Inflammatory macrophage treated with lipopolysaccharide for 4 hours (primary cell): ENCODE measurements around the gene SFT2D3.

Experiments used
- DNase-seq: peaks from one replicate; pipeline ENCODE4 v3.0.0-alpha.2; 2020

Gene SFT2D3

DNA sequence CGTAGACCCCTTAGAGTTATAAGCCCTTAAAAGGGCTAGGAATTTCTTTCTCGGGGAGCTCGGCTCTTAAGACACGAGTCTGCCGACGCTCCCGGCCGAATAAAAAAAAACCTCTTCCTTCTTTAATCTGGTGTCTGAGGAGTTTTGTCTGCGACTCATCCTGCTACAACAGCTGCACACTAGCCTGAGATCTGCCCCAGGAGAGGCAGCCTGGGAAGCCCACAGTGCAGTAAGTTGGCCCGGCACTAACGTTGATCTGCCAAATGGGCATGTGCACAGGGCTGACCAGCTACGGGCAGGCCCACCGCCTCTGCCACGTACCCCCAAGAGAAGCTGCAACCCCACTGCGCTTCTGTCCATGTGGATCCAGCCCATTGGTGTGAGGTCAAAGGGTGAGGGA lies 17.5 kb upstream of the SFT2D3 start:
- no peak for DNase-seq

DNA sequence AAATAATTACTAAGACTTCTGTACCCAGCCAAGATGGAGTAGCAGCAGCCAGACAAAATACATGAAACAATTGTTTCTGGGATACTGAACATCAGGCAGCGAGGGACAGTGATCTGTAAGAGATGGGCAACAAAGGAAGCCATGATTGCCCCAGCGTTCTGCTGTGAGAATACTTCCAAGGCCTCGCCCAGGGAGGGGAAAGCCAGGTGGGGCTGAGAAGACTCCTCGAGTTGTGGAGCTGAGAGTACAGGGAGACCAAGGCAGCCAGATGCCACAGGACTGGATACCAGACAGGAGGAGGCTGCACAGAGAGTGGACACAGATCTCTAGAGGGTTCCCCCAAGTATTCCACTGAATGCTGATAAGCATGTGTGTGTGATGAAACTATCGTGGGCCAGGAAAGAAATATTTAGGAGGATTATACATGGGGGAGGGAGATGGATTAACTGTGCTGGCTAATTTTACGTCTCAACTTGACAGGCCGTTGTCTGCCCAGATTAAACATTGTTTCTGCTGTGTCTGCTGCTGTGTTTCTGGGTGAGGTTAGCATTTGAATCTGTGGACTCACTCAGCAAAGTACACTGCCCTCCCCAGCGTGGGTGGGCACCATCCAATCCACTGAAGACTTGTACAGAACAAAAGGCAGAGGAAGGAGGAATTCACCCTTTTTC lies 15.8 kb upstream of the SFT2D3 start:
- DNase-seq, result no peak

DNA sequence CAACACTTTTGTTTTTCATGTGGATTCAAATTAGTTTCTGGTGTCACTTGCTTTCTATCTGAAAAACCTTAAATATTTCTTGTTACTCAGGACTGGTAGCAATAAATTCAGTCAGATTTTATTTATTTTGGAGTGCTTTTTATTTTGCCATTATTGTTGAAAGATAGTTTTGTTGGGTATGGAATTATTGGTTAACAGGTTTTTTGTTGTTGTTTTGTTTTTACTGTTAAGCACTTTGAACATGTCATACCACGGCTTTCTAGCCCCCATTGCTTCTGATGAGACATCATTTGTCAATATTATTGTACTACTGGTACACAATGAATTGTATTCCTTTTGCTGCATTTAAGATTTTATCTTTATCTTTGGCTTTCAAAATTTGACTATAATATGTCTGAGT lies 12.9 kb upstream of the SFT2D3 start:
- DNase-seq, result no peak

DNA sequence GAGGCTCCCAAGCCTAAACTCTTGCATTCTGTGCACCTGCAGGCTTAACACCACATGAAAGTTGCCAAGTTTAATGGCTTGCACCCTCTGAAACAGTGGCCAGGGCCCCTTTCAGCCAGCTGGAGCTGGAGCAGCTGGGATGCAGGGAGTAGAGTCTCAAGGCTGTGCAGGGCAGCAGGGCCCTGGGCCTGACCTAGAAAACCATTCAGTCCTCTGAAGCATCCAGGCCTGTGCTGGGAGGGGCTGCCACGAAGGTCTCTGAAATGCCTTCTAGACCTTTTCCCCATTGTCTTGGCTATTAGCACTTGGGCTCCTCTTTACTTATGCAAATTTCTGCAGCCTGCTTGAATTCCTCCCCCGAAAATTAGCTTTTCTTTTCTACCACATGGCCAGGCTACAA lies 10.6 kb upstream of the SFT2D3 start:
- DNase-seq, result no peak

DNA sequence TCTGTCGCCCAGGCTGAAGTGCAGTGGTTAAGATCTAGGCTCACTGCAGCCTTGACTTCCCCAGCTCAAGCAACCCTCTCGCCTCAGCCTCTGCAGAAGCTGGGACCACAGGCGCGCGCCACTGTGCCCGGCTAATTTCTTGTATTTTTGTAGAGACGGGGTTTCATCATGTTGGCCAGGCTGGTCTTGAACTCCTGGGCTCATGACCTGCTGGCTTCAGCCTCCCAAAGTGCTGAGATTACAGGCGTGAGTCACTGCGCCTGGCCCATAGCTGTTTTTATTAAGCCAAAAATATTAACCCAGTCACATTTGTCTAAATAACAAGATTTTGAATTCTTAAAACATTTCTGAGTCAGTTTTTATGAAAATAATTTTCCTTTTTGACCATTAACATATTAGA lies 6.3 kb upstream of the SFT2D3 start:
- DNase-seq, result no peak

DNA sequence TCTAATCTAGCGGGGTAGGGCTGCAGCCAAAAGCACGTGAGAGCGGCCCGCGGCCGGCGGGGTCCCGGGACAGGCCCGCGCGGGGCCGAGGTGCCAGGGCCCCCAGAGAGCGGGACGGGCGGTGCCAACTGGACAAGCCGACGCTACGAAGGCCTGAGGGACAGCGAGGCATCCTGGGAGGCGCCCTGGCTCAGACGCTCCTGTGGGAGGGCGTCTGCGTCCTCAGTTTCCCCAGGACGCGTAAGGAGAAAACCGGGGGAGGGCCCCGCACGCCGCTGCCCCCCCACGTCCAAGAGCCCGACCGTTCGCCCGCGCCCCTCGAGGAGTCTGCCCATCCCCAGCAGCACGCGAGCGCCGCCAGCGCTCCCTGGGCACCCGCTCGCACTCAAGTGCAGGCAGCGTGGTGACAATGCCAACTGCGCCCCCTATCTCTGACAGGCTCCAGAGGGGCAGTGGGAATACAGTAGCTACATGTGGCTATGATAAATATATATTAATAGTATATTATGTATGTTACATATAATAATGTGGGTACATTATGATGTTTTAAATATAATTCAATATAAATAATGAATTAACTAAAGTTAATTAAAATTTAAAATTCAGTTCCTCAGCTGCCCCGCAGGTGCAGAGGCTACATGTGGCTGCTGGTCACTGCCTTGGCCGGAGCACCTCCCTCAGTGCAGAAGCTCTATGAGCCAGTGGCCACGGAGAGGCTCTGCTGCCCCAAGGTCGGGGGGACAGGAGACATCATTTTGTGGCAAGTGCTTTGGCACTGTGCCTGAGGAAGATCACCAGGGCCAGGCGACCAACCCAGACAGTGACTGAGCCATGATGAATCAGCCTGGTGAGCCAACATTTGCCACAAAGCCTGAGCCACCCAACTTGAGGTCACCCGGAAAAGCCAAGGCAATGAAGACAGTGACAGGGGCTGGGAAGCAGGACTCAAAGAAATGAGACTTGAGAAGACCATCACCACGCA lies 5.5 kb upstream of the SFT2D3 start:
- peak; percentile 77 for DNase-seq

DNA sequence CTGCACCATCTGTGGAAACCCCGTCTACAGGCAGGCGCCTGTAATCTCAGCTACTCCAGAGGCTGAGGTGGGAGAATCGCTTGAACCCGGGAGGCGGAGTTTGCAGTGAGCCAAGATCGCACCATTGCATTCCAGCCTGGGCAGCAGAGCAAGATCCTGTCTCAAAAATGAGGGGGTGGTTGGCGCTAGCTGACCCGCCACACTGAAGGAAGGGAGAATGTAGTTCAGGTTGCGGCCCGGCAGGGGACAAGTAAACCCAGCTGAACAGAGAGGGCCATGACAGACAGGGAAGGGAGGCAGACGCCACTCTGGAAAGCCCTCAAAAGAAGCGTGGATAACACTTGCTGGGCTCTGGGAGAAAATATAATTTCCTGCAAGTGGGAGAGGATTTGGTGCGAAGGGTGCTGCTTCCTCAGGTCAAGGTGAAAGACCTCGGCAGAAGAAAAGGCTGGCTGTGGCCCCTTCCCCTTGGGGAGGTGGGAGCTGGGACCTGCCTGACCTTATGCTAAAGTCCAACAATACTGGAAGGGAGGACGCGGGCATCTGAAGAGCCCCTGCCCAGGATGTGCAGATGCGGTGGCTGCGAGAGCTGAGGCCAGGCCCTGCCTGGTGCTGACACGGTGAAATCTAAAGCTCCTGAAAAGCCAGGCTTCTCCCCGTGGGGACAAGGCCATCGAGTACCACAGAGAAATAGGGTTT lies 3.7 kb upstream of the SFT2D3 start:
- no peak for DNase-seq

DNA sequence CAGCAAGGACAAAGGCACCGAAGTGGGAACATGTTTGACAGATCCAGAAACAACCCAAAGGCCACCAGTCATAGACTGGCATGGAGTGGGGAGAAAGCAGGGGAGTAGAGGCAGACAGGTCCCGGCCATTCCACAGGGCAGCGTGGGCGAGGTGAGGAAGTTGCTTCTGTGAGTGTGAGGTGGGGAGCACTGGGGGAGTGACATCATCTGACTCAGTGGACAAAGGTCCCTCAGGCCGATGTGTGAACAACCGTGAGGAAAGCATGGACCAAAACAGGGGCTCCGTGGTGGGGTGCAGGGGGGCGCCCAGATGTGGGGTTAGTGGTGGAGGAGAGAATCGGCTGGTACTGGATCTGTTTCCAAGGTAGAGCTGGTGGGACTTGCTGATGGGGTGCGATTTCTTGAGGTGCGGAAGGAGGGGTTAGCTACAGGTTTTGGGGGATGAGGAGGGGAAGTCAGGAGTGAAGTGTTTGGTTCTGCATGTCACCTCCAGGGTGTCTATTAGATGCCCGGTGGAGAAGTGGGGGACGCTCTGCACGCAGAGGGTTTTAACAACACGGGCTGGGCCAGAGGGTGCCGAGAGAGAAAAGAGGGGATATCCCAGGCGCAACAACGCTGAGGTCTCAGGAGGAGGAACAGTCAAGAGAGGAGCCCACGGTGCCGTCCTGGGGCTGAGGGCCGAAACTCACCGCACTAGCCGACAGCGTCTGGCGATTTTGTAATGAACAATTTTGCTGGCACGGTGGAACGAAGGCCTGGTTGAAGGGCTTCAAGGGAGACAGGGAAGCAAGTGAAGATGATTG lies 2.5 kb upstream of the SFT2D3 start:
- no peak for DNase-seq

DNA sequence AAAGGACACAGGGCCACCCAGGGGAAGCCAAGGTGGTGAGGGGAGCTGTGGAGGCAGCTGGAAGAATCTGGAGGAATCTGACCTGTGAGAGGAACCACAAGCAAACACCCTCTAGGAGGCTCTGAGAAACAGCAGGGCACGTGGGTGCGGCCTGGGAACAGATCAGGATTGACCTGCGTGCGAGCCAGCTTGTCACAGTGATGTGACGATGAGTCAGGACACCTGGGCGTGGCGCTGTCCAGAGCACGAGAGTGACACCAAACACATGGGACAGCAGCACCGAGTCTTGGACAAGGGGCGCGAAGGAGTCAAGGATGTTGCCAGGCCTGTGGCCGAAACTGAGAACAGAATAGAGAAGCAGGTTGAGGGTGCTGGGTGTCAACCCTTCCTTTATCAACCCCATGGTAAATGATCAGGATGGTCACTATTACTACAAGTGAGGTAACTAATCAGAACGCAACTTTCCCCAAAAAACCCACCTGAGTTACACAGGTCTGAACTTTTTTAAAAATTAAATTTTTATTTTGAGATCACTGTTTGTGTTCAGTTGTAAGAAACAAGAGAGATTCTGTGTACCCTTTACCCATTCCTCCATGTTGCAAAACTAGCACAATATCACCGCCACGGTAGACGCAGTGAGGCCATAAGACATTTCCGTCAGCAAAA lies 637 bp upstream of the SFT2D3 start:
- DNase-seq, result peak; percentile 98

DNA sequence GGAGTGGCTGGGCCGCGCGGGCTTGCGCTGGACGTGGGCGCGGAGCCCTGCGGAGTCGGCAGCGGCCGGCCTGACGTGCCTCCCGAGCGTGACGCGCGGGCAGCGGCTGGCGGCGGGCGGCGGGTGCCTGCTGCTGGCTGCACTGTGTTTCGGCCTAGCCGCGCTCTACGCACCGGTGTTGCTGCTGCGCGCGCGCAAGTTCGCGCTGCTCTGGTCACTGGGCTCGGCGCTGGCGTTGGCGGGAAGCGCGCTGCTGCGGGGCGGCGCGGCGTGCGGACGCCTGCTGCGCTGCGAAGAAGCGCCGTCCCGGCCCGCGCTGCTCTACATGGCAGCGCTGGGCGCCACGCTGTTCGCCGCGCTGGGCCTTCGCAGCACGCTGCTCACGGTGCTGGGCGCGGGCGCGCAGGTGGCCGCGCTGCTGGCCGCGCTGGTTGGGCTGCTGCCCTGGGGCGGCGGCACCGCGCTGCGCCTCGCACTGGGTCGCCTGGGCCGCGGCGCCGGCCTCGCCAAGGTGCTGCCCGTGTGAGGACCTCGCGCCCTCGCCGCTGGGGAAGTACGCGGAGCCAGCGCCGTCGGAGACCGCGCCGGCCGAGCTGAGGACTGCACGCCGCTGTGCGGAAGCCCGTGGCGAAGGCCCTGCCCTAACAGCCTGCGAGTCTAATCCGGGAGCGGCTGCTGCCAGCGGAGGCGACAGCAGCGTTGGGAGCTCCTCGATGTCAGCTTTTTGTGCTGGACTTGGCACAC lies 526 bp downstream of the SFT2D3 start:
- peak; percentile 88 for DNase-seq

DNA sequence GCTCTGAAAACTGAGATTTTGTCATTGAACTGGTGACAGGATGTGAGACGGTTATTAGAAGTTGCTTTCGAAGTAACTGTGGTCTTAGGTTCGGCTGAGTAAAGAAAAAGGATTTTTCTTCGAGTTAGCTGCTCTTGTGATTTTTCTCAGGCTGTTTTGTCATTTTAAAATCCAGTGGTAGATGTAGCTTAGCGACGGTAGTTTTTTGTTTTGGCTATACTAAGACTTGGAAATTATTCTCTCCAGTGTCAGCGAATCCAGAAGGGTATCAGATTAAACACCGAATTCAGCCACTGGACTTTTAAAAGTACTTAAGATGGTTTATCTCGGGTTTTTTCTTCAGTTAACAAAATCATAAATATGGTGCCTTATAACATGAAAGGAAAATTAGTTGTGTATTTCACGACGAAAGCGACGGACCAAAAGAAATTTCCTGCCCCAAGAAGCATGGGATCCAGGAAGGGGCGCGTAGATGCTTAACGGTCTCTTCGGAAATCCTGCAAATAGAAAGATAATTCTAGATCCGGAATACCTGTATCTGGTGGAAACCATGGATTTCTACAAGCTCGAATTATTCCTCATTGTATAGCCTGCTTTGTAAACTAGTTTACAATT lies 1.2 kb downstream of the SFT2D3 start:
- DNase-seq, result no peak

DNA sequence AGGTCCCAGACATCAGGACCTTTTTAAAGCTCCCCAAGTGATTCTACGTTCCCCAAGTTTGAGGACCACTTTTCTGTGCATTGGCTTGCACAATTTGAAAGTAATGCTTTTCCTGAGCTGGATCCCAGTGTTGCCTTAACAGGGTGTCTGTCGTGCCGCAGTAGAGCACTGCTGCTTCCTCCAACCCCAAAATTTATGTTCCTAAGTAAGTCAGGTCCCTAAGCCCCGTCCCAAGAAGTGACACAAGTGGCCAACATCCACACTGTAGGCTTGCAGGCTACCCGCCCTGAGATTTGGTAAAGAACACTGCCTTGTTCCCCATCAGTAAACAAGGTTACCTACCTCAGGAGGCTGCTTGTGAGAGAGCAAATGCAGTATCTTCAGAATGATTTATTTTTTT lies 2.0 kb downstream of the SFT2D3 start:
- DNase-seq, result no peak

DNA sequence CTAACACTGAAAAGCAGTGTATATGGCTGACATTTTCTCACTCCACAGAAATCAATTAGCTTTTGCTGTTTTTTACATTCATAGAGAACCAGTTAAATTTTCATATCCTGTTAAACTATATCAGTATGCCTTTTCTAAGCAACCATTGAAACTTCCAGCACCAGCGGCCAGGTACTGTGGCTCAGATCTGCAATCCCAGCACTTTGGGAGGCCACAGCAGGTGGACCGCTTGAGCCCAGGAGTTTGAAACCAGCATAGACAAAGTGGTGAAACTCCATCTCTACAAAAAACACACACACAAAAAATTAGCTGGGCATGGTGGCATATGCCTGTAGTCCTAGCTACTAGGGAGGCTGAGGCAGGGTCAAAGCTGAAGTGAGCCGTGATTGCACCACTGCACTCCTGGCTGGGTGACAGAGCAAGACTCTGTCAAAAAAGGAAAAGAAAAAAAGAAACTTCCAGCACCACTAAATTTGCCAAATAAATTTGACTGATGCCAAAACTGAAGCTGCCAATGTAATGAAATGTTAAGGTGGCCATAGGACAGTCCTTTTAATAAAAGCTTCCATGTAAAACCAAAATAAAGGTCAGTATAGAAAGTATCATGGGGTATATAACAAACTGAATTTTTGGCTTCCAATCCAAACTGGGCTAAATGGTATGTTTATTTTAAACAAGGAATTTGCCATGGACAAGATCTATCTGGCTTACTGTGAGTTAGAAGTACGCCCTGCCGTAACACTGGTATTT lies 3.5 kb downstream of the SFT2D3 start:
- no peak for DNase-seq

DNA sequence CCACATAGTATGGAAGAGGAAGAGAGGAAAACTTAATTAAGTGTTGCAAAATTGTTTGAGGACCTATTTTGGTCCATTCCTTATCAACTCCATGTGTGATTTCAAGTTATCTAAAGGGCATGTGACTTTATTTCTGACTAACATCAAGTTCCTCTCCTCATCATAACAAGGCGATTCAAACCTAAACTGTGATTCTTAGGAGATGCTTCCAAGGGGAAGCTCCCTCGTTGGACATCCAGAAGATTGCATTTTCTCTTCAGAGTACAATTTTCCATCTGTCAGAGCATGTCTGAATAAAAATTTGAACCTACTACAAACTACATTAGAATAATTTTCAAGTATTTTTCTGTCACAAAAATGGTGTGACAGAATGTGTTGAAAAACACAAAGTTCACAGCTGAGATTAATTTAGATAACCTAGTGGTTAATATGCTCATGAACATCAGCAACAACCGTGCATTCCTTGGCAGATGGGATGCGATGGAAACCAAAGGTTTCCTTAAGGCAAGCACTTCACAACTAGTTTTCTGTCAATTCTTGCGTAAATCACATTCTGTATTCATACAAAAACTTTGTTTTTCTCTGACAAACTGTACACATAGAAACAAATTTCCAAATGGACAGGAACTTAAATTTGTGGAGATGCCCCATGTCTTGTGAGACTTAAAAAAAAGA lies 4.2 kb downstream of the SFT2D3 start:
- peak; percentile 64 for DNase-seq

DNA sequence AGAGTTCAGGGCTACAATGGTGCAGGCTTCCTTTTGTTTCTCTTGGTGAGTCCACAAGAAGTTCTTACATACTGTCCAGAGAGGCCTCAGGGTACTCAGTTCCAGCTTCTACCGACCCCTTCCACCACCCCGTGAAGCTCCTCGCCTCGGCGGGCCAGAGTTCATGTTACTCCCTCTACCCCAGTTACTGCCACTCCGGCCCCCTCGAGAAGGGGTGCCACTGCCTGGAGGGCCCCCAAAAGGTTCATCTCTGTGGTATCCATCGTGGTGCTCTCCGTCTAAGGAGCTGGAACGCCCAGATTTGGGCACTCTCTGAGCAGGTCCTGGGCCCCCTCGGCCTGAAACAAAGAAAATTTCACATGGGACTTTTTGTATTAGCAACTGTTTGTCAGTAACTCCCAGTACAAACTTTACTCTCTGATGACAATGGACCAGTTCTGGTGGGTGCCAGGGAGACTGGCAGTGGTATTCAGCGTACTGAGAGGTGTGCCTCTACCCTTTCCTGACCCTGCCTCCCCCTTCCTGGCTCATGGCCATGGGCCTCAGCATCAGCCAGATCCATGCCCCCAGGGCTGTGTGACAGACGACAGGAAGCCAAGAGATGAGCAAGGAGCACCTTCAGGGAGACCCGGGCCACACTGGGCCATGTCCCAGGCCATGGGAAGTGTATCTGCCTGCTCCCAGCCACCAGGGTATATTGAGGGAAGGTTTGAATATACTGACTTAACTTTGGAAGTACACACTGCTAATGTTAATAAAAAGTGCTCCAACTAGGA lies 5.1 kb downstream of the SFT2D3 start:
- DNase-seq, result no peak

DNA sequence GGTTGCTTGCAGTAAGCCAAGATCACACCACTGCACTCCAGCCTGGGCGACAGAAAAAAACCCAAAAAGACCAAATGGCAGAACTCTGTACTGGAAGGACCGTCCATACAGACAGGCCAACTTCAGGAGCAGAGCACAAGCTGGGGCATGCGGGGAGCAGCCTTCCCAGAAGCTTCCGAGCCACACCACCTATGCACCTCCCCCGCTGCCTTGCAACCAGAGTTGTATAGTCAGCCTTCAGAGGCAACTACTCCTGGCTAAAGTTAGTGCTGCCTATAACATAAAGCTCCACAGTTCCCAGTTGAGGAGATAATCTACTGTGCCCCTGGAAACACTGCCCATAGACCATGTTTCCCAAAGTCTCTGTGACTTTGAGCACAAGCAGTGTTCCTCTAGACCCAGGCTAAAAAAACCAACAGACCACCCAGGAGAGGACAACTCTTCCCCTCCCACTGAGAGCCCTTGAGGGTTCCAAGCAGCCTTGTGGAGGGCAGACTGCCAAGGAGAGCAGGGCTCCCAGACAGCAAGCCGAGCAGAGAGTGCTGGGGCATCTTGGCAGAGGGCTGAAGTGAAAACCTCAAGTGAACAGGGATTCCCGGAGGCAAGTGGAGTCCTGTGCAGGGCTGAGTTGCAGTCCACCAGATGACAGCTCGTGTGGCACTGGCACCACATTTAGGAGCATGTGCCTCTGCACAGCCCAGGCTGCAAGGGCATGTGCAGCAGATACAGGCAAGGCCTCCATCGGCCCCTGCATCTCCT lies 6.8 kb downstream of the SFT2D3 start:
- no peak for DNase-seq

DNA sequence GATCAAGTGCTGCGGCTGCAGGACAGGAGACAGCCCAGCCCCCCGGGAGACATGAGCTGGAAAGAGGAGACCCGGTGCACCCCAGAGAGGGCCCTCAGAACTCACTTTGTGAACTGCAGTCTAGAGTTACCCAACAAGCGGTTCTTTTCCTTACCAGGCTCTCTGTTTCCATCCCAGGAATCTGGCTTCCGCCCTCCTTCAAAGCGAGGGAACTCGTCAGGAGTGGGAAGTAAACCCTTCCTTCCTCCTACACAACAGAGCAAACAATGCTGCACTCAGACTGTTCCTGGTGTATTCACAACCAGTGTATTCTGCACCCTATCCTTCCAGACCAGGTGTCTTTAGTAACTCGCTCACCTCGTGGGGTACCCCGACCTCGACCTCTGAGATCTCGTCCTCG lies 8.0 kb downstream of the SFT2D3 start:
- DNase-seq, result no peak

DNA sequence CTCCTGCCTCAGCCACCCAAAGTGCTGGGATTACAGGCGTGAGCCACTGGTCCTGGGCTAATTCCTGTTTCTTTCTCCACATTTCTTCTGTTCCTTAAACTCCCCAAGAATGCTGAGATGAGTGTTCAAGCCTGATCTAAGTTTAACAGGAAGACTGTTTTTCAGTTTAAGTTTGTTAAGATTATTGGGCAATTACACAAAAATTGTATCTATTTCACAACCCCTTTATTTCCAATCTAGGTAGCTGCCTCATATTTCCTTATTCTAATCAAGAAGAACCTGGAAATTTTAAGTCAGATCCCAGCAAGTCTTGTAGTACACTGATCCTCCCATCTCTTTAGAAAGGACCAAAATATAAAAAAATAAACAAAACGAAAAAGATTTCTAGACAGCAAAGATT lies 11.7 kb downstream of the SFT2D3 start:
- peak; percentile 11 for DNase-seq
